Rectal smooth muscle tissue (tissue), 1 donor: ENCODE data around the gene HNRNPAB.

Experiments used
- H3K27ac ChIP-seq: one replicate; pipeline ENCODE4 v1.7.0; 2013; ENCODE audit warnings: low read depth, low read length, inconsistent platforms
- H3K27me3 ChIP-seq: one replicate; pipeline ENCODE4 v1.7.0; 2013; ENCODE audit warnings: low read length; ENCODE audit not compliant: control insufficient read depth, insufficient read depth
- H3K36me3 ChIP-seq: one replicate; pipeline ENCODE4 v1.7.0; 2013; ENCODE audit warnings: low read length; ENCODE audit not compliant: control insufficient read depth, insufficient read depth
- H3K4me1 ChIP-seq: one replicate; pipeline ENCODE4 v1.7.0; 2013; ENCODE audit warnings: low read length; ENCODE audit not compliant: control insufficient read depth, insufficient read depth
- H3K4me3 ChIP-seq: one replicate; pipeline ENCODE4 v1.7.0; 2013; ENCODE audit warnings: low read length
- H3K9ac ChIP-seq: one replicate; pipeline ENCODE4 v1.7.0; 2013; ENCODE audit warnings: low read length

Gene HNRNPAB

GRCh38 chr5:178199581-178200434, 4.5 kb upstream of the HNRNPAB start:
- H3K36me3 ChIP-seq: no peaks in the 10 kb centered on the region
- no peak overlapping the region for H3K4me3 ChIP-seq
- no peaks in the 10 kb centered on the region for H3K4me1 ChIP-seq
- H3K27me3 ChIP-seq: no peaks in the 10 kb centered on the region
- no peak overlapping the region for H3K9ac ChIP-seq
- H3K27ac ChIP-seq: no peak overlapping the region

- Histone ChIP-seq H3K4me3 (no peak overlapping the region), H3K27me3 (no peaks in the 10 kb centered on the region), H3K27ac (no peak overlapping the region), H3K4me1 (peaks cover 7% of the 10 kb centered on the region), H3K9ac (no peak overlapping the region), H3K36me3 (no peaks in the 10 kb centered on the region)
Observed at GRCh38 chr5:178201221-178201926, 3.0 kb upstream of the HNRNPAB start.

- Histone ChIP-seq H3K27ac (no peak overlapping the region), H3K9ac (no peak overlapping the region), H3K27me3 (no peaks in the 10 kb centered on the region)
Observed at GRCh38 chr5:178201927-178202235, 2.5 kb upstream of the HNRNPAB start.

GRCh38 chr5:178202541-178202940, 1.8 kb upstream of the HNRNPAB start:
- Histone ChIP-seq H3K36me3 (no peaks in the 10 kb centered on the region), H3K27ac (no peak overlapping the region), H3K4me1 (peaks cover 8% of the 10 kb centered on the region), H3K4me3 (no peak overlapping the region), H3K9ac (no peak overlapping the region), H3K27me3 (no peaks in the 10 kb centered on the region)

More at GRCh38 chr5:178201927-178202235, 2.5 kb upstream of the HNRNPAB start:
- H3K4me1 ChIP-seq: peaks cover 8% of the 10 kb centered on the region
- H3K4me3 ChIP-seq: no peak overlapping the region
- H3K36me3 ChIP-seq: no peaks in the 10 kb centered on the region

GRCh38 chr5:178203670-178204181, 607 bp upstream of the HNRNPAB start:
- Histone ChIP-seq H3K4me3 (peak overlapping the region; percentile 66), H3K27ac (no peak overlapping the region), H3K27me3 (no peaks in the 10 kb centered on the region), H3K36me3 (peaks cover 8% of the 10 kb centered on the region), H3K9ac (peak overlapping the region; percentile 67), H3K4me1 (peaks cover 8% of the 10 kb centered on the region)

GRCh38 chr5:178204935-178205748, 809 bp downstream of the HNRNPAB start:
- H3K36me3 ChIP-seq: peaks cover 22% of the 10 kb centered on the region
- no peaks in the 10 kb centered on the region for H3K27me3 ChIP-seq
- peak overlapping the region; percentile 88 for H3K27ac ChIP-seq
- H3K4me1 ChIP-seq: peaks cover 8% of the 10 kb centered on the region
- H3K9ac ChIP-seq: peak overlapping the region; percentile 61
- peak overlapping the region; percentile 66 for H3K4me3 ChIP-seq

GRCh38 chr5:178205749-178206047, 1.4 kb downstream of the HNRNPAB start:
- H3K4me3 ChIP-seq: peak overlapping the region; percentile 66
- peak overlapping the region; percentile 42 for H3K9ac ChIP-seq
- H3K27me3 ChIP-seq: no peaks in the 10 kb centered on the region
- peaks cover 8% of the 10 kb centered on the region for H3K4me1 ChIP-seq
- H3K27ac ChIP-seq: peak overlapping the region; percentile 88
- peaks cover 27% of the 10 kb centered on the region for H3K36me3 ChIP-seq

- H3K4me3 ChIP-seq: peak overlapping the region; percentile 66
- no peaks in the 10 kb centered on the region for H3K27me3 ChIP-seq
- no peak overlapping the region for H3K27ac ChIP-seq
- peaks cover 8% of the 10 kb centered on the region for H3K4me1 ChIP-seq
- peak overlapping the region; percentile 8 for H3K9ac ChIP-seq
- H3K36me3 ChIP-seq: peaks cover 34% of the 10 kb centered on the region
Observed at GRCh38 chr5:178206166-178207101, 2.1 kb downstream of the HNRNPAB start.

- no peaks in the 10 kb centered on the region for H3K27me3 ChIP-seq
- no peak overlapping the region for H3K27ac ChIP-seq
- peaks cover 43% of the 10 kb centered on the region for H3K36me3 ChIP-seq
- peak overlapping the region; percentile 24 for H3K4me3 ChIP-seq
- H3K4me1 ChIP-seq: peaks cover 8% of the 10 kb centered on the region
- peak overlapping the region; percentile 25 for H3K9ac ChIP-seq
Observed at GRCh38 chr5:178207183-178207916, 3.0 kb downstream of the HNRNPAB start.

GRCh38 chr5:178207917-178208280, 3.6 kb downstream of the HNRNPAB start:
- peak overlapping the region; percentile 25 for H3K9ac ChIP-seq
- H3K36me3 ChIP-seq: peaks cover 48% of the 10 kb centered on the region
- H3K4me3 ChIP-seq: peak overlapping the region; percentile 24
- H3K27me3 ChIP-seq: no peaks in the 10 kb centered on the region
- no peak overlapping the region for H3K27ac ChIP-seq
- peaks cover 8% of the 10 kb centered on the region for H3K4me1 ChIP-seq

- no peak overlapping the region for H3K27ac ChIP-seq
- H3K4me1 ChIP-seq: peaks cover 8% of the 10 kb centered on the region
- no peak overlapping the region for H3K4me3 ChIP-seq
- H3K27me3 ChIP-seq: no peaks in the 10 kb centered on the region
- no peak overlapping the region for H3K9ac ChIP-seq
- peaks cover 56% of the 10 kb centered on the region for H3K36me3 ChIP-seq
Observed at GRCh38 chr5:178208540-178209227, 4.4 kb downstream of the HNRNPAB start.
